Endothelial cell of hepatic sinusoid (primary cell): ENCODE measurements around the gene SYTL2.
"Not testable (repeated sequence)": the region's sequence is repeated elsewhere in the genome, so short reads cannot be mapped to it uniquely, and the experiment has no call there.

Source experiments
- in situ Hi-C: cut with HindIII; loops from 2 replicates; pipeline ENCODE4 v1.10.0; 2017; ENCODE audit warnings: low sequenced_read_pairs

The SYTL2 gene

GRCh38 chr11:85795712-85796487 lies 15.0 kb downstream of the SYTL2 start:
- in situ Hi-C loops, result no loop called here

DNA sequence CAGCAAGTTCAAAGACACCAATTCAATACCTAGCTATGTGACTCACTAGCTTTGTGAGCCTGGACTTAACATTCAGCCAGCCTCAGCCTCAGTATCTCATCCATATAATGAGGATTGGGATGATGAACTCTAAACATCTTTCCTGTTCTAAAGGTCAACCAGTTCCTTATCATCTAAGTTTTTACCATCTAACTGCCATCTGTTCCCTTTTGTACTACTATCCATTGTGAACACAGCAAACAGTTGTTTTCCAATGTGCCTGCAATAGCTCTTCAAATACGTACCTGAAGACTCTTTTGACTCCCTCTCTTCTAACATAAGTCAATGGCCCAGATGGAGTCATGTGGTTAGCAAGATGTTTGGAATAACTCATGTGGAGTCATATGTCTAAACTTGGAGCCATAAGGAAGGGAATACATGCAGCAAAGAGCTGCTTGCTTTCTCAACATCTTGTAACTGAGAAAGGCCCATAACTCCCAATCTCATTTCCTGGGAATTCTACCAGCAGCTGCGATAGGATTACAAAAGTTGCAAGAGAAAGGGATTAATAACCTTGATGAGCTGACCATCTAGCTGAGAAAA lies 19.4 kb downstream of the SYTL2 start:
- in situ Hi-C loops, result no loop called here

DNA sequence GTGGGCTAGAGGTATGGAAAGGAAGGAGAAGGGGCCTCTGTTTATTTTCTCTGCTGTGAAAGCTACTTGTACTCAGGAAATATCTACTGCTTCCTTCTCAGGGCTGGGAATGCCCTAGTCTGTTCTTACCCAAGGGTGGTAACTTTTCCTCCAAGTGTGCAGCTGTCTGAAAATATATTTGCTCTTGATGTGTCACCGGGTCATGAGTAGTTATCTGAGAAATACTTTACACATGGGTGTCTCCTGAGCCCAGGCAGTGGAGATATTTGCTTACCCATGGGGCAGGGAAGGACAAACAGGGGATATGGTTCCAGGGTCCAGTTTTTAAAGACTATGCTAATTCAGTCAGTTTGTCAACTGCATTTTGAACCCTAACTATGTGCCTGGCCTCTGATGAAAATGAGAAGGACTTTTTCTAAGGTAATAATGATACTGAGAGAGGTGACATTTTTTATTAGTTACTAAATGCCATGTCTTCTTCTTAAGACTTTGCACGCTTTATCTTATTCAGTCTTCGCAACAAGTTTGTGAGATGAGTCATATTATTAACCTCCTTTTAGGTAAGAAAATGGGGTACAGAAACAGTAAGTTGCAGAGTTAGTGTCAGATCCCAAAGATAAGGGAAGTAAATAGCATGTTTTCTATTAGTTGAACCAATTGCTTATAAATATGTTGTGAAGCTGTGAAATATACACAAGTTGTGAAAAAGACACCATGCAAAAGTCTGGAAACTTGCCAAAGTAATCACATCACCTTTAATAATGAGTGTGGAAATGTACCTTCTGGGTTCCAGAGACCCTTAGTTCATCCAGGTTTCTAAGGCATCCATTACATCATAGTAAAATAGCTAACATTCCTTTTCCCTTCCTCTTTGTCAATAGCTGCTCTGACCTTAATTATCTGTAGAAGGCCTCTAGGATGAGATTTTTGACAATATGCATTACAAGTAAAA lies 22.9 kb downstream of the SYTL2 start:
- in situ Hi-C loops, result no loop called here

DNA sequence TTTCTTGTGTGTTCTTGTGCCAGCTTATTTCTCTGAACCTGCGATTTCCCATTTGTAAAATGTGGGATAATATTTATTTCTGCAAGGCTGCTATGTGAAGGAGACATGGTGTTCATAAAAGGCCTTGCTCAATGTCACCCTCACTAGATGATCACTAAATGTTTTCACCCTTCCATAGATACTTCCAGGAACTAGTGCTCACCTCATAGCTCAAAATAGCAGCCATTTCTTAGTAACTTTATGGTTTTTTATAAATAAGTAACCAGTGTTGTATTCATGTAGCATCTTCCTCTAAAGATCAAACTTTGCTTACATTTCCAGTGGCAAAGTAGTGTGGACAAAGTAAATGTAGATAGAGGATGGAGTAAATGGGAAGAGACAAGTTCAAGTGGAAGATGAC lies 23.8 kb downstream of the SYTL2 start:
- in situ Hi-C loops, result no loop called here

- in situ Hi-C loops, result no loop called here
Measured at GRCh38 chr11:85784480-85785265, 26.3 kb downstream of the SYTL2 start.

DNA sequence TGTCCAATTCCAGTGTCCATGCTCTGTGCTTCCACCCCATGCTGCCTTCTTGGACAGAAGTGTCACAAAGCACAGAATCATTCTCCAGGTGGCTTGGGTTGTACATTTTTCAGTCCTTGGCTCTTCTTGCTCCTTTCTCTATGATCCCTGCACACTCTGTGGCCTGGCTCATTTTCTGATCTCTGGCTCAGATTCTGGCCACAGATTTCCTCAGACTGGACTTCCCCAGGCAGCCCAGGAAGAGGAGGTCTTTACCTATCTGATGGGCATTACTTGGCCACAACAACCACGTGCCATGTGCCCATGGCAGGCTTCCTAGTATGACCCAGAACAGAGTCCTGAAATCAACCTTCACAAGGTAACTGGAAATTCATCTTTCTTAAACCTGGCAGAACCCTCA lies 27.2 kb downstream of the SYTL2 start:
- in situ Hi-C loops, result no loop called here

- in situ Hi-C loops, result not testable (repeated sequence)
Measured at GRCh38 chr11:85780780-85781517, 30.0 kb downstream of the SYTL2 start.

- in situ Hi-C loops, result no loop called here
Measured at GRCh38 chr11:85779956-85780640, 30.8 kb downstream of the SYTL2 start.

GRCh38 chr11:85777603-85777972 lies 33.4 kb downstream of the SYTL2 start:
- in situ Hi-C loops, result not testable (repeated sequence)

- in situ Hi-C loops, result no loop called here
Measured at GRCh38 chr11:85776951-85777602, 33.9 kb downstream of the SYTL2 start.

GRCh38 chr11:85774256-85775101 lies 36.5 kb downstream of the SYTL2 start:
- in situ Hi-C loops, result no loop called here

DNA sequence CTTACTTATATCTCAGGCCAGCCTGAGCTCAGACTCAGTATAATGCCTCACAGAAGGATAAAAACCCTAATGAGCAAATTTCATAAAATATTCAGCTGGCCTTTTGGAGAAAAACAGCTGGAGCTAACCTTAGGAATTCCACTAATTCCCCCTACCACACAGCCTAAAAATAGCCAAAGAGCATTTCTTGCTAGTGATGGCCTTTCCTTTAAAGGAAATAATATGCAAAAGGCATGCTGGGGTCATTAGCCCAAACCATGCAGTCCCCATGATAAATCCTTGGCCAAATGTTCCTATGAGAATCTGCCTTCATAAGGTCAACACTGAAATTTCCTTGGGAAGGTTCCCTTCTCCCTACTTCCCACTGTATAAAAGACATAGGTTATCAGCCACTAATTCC lies 38.2 kb downstream of the SYTL2 start:
- in situ Hi-C loops, result no loop called here

GRCh38 chr11:85771568-85771967 lies 39.4 kb downstream of the SYTL2 start:
- in situ Hi-C loops, result no loop called here

DNA sequence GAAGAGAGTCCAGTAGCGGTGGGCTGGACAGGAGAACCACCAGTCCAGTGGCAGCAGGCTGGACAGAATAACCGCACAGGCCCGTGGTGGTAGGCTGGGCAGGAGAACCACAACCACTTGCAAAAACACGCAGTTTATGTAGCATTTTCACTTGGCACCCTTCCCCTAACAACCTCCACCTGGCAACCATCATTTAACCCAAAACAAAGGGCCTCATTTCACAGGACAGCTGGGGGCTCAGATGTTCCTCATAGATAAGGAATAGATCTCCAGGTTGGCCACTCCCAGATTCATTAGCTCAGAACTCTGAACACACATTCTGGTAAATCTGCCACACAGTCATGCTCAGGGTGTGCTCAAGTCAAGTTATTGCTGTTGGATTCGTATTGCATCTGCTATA lies 41.2 kb downstream of the SYTL2 start:
- in situ Hi-C loops, result no loop called here

- in situ Hi-C loops, result no loop called here
Measured at GRCh38 chr11:85768473-85769146, 42.3 kb downstream of the SYTL2 start.

DNA sequence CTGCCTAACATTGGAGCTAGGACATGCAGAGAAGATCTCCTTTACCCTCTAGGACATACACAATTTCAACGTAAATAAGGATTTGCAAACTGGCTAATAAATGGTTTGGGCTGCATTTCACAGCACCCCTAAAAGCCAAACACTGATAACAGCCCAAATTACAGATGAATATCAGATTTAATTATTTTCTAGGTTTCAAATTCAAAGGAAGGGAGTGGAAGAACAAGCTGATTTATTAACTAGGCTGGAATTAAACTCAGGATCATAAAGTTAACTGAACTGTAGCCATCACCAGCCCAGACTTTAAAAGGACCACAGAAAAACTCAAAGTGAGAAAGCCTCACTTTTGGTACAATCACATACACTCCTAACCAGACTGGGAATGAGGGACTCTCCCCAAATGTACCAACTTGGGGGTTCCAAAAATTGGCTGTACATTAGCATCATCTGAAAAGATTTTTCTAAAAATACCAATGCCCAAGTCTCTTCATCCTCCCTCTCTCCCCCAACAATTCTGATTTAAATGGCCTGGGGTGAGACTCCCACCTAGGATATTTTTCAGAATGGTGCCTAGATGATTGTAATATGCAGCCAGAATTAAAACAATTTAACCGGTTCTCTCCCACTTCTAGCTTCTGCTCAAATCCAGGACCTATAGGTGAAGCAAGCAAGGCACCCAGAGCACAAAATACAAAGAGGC lies 43.5 kb downstream of the SYTL2 start:
- in situ Hi-C loops, result no loop called here

GRCh38 chr11:85766721-85767161 lies 44.2 kb downstream of the SYTL2 start:
- in situ Hi-C loops, result no loop called here
